IMR-90 (cell line): ENCODE results near the gene HENMT1.

Source experiments
- BHLHE40 ChIP-seq: fragments of 150-350 bp; IDR thresholded peaks from 2 replicates; pipeline ENCODE4 v1.6.1; 2016; ENCODE audit warnings: mild to moderate bottlenecking, low read depth, low read length
- CHD1 ChIP-seq: IDR thresholded peaks from 2 replicates; pipeline ENCODE4 v1.6.1; 2012; ENCODE audit warnings: low read depth, low read length, improper control_type of control experiment
- CTCF ChIP-seq: conservative IDR thresholded peaks from 2 replicates; pipeline ENCODE4 v1.5.1; 2012; ENCODE audit warnings: mild to moderate bottlenecking, low read depth, low read length, improper control_type of control experiment
- FOS ChIP-seq: fragments of 150-350 bp; IDR thresholded peaks from 2 replicates; pipeline ENCODE4 v1.6.1; 2016; ENCODE audit warnings: low read depth, low read length
- POLR2A ChIP-seq: IDR thresholded peaks from 2 replicates; pipeline ENCODE4 v1.6.1; 2012; ENCODE audit warnings: mild to moderate bottlenecking, low read depth, low read length
- USF2 ChIP-seq: fragments of 150-350 bp; IDR thresholded peaks from 2 replicates; pipeline ENCODE4 v1.6.1; 2017; ENCODE audit warnings: mild to moderate bottlenecking, antibody characterized with exemption, low read length, low read depth

GRCh38 chr1:108699375-108700332 is 38.8 kb upstream of the HENMT1 start:
- no peak for TF ChIP-seq CTCF
- no peak for TF ChIP-seq POLR2A
- TF ChIP-seq BHLHE40: no peak
- no peak for TF ChIP-seq FOS
- TF ChIP-seq CHD1: no peak
- TF ChIP-seq USF2: no peak
